ENCODE data around the gene MDM4.
"Not testable (repeated sequence)": the region's sequence is repeated elsewhere in the genome, so short reads cannot be mapped to it uniquely, and the experiment has no call there.

Gene MDM4

GRCh38 chr1:204506969-204507316 lies 9.3 kb upstream of the MDM4 start:
- TF ChIP-seq, protein P1, sequence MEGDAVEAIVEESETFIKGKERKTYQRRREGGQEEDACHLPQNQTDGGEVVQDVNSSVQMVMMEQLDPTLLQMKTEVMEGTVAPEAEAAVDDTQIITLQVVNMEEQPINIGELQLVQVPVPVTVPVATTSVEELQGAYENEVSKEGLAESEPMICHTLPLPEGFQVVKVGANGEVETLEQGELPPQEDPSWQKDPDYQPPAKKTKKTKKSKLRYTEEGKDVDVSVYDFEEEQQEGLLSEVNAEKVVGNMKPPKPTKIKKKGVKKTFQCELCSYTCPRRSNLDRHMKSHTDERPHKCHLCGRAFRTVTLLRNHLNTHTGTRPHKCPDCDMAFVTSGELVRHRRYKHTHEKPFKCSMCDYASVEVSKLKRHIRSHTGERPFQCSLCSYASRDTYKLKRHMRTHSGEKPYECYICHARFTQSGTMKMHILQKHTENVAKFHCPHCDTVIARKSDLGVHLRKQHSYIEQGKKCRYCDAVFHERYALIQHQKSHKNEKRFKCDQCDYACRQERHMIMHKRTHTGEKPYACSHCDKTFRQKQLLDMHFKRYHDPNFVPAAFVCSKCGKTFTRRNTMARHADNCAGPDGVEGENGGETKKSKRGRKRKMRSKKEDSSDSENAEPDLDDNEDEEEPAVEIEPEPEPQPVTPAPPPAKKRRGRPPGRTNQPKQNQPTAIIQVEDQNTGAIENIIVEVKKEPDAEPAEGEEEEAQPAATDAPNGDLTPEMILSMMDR (IDR thresholded peaks at IDR 0.05; ENCODE audit: low read depth, low read length, missing control alignments): no peak

DNA sequence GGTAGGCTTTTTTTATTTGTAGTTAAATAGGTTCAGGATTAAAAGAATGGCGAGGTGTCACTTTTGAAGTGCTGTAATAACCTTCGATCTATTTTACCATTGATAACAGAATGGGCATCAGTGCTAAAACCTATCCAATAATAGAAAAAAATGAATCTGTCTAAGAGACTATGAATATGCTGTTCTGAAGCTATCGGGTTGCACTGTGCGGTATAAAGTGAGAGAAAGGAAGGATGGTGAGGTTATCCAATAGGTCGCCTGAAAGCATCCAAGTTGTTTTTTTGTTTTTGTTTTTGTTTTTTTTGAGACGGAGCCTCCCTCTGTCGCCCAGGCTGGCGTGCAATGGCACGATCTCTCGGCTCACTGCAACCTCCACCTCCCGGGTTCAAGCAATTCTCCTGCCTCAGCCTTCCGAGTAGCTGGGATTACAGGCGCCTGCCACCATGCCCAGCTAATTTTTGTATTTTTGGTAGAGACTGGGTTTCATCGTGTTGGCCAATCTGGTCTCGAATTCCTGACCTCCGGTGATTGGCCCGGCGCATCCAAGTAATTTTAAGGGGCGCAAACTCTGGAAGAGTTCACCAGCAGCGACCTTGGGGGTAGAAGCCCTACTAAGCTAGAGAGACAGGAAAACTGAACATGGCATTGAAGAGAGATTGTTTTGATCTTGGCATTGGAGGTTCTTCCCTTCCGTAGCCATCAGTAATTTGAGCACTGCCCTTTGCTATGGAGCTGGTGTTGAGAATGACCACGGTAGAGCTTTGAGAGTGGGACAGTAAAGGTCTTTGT lies 8.7 kb upstream of the MDM4 start:
- H3K4me3 ChIP-seq (replicated peaks; ENCODE audit: low read depth, low read length): peak overlapping the region; percentile 45
- TF ChIP-seq, protein P1 (IDR thresholded peaks at IDR 0.05; ENCODE audit: low read depth, low read length, missing control alignments): no peak
- no peak for DNase-seq (ENCODE audit: extremely low read depth, low read depth)

More at GRCh38 chr1:204506969-204507316, 9.3 kb upstream of the MDM4 start:
- peak overlapping the region; percentile 45 for H3K4me3 ChIP-seq (replicated peaks; ENCODE audit: low read depth, low read length)
- DNase-seq (ENCODE audit: extremely low read depth, low read depth): peak; percentile 88

DNA sequence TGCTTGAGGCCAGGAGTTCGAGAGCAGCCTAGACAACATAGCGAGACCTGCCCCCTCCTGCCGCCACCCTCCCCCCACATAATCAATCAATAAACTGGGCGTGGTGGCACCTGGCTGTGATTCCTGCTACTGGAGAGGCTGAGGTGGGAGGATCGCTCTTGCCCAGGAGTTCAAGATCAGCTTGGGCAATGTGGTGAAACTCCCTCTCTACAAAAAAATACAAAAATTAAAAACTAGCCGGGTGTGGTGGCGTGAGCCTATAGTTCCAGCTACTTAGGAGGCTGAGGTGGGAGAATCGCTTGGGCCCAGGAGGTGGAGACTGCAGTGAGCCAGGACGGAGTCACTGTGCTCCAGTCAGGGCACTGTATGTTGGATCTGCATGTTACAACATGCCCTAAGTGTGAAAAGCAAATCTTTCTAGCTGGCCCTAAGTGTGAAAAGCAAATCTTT lies 7.0 kb upstream of the MDM4 start:
- DNase-seq (ENCODE audit: extremely low read depth, low read depth): no peak
- TF ChIP-seq, protein P1 (IDR thresholded peaks at IDR 0.05; ENCODE audit: low read depth, low read length, missing control alignments): no peak
- no peak overlapping the region for H3K4me3 ChIP-seq (replicated peaks; ENCODE audit: low read depth, low read length)

DNA sequence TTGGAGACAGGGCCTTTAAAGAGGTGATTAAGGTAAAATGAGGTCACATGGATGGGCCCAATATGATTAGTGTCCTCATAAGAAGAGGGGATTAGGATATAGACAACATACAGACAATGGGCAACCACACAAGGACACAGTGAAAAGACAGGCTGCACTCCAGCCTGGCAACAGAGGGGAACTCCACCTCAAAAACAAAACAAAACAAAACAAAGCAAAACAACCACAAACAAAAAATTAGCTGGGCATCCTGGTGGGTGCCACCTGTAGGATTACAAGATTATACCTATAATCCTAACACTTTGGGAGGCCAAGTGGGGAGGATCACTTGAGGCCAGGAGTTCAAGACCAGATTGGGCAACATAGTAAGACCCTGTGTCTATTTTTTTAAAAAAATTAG lies 4.8 kb upstream of the MDM4 start:
- TF ChIP-seq, protein P1 (IDR thresholded peaks at IDR 0.05; ENCODE audit: low read depth, low read length, missing control alignments): no peak
- no peak overlapping the region for H3K4me3 ChIP-seq (replicated peaks; ENCODE audit: low read depth, low read length)
- DNase-seq (ENCODE audit: extremely low read depth, low read depth): no peak

DNA sequence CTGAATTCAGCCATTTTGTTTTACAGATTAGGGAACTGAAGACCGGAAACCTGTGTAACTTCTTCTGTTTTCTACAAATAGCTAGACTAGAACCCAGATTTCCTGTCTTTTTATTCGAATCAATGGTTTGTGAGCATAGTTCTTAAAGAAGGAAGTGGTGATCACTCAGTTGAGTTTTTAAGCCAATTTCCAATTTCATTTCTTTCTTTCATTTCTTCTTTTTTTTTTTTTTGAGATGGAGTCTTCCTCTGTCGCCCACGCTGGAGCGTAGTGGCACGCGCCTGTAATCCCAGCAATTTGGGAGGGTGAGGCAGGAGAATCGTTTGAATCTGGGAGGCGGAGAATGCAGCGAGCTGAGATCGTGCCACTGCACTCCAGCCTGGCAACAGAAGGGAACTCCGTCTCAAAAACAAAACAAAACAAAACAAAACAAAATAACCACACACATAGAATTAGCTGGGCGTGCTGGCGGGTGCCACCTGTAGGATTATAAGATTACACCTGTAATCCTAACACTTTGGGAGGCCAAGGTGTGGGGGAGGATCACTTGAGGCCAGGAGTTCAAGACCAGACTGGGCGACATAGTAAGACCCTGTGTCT lies 3.0 kb upstream of the MDM4 start:
- no peak overlapping the region for H3K4me3 ChIP-seq (replicated peaks; ENCODE audit: low read depth, low read length)
- TF ChIP-seq, protein P1 (IDR thresholded peaks at IDR 0.05; ENCODE audit: low read depth, low read length, missing control alignments): no peak
- no peak for DNase-seq (ENCODE audit: extremely low read depth, low read depth)

- H3K4me3 ChIP-seq (replicated peaks; ENCODE audit: low read depth, low read length): no peak overlapping the region
- TF ChIP-seq, protein P1 (IDR thresholded peaks at IDR 0.05; ENCODE audit: low read depth, low read length, missing control alignments): no peak
- no peak for DNase-seq (ENCODE audit: extremely low read depth, low read depth)
Observed at GRCh38 chr1:204514828-204515227, 1.4 kb upstream of the MDM4 start.

DNA sequence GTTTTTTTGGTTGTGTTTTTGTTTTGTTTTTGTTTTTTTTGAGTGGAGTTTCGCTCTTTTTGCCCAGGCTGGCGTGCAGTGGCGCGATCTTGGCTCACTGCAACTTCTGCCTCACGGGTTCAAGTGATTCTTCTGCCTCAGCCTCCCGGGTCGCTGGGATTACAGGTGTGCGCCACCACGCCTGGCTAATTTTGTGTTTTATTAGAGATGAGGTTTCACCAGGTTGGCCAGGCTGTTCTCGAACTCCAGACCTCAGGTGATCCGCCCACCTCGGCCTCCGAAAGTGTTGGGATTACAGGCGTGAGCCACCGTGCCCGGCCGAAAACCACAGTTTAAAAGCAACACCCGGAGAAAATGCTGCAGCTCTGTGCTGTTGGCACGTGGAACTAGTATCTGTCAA lies 1.2 kb downstream of the MDM4 start:
- peak overlapping the region; percentile 96 for H3K4me3 ChIP-seq (replicated peaks; ENCODE audit: low read depth, low read length)
- not testable (repeated sequence) for DNase-seq (ENCODE audit: extremely low read depth, low read depth)
